Renal pelvis (tissue), 12 donors: ENCODE measurements around the gene DHRS12. TPM values are rescaled to one million over a fixed set of nuclear protein-coding genes. Genes with fewer than 3 reads are reported as not detected.

ENCODE experiments used
- DNase-seq: peaks from one replicate; pipeline ENCODE4 v3.0.0-alpha.2; 2013
- long read RNA-seq, 16 experiments: transcript quantifications; one replicate each; lab custom pipeline, GENCODE V29; 2026
- polyA plus RNA-seq, 3 donors: library from polyadenylated mRNA; unstranded; fragments of 120-200 nt; gene quantifications; one replicate each; pipeline ENCODE4 v1.2.1, GENCODE V29; 2013; ENCODE audit not compliant: insufficient read length in 3 of 3

Gene DHRS12, protein sequence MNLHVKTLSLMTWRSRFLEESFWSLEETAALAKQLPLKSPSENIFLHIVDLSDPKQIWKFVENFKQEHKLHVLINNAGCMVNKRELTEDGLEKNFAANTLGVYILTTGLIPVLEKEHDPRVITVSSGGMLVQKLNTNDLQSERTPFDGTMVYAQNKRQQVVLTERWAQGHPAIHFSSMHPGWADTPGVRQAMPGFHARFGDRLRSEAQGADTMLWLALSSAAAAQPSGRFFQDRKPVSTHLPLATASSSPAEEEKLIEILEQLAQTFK
- 10 to 100 TPM; 19.7 to 26.1 (median 20.9) TPM for polyA plus RNA-seq
- long read RNA-seq, donor 1, partial matches to known transcripts: 0 of 1 reads
- long read RNA-seq, donor 1, other reads (novel, unspliced or antisense): 0 of 1 reads
- long read RNA-seq, donor 2, partial matches to known transcripts: 0 of 2 reads
- long read RNA-seq, donor 2, other reads (novel, unspliced or antisense): 0 of 2 reads
- long read RNA-seq, donor 3, partial matches to known transcripts: 0 of 3 reads
- long read RNA-seq, donor 3, other reads (novel, unspliced or antisense): 0 of 3 reads
- long read RNA-seq, donor 4, partial matches to known transcripts: 0 of 2 reads
- long read RNA-seq, donor 4, other reads (novel, unspliced or antisense): 0 of 2 reads
- long read RNA-seq, donor 5, partial matches to known transcripts: 0 of 1 reads
- long read RNA-seq, donor 5, other reads (novel, unspliced or antisense): 0 of 1 reads
- long read RNA-seq, donor 6, partial matches to known transcripts: 0 of 4 reads
- long read RNA-seq, donor 6, other reads (novel, unspliced or antisense): 0 of 4 reads
- long read RNA-seq, donor 7, partial matches to known transcripts: 0 of 2 reads
- long read RNA-seq, donor 7, other reads (novel, unspliced or antisense): 0 of 2 reads
- long read RNA-seq, donor 8, partial matches to known transcripts: 0 of 1 reads
- long read RNA-seq, donor 8, other reads (novel, unspliced or antisense): 0 of 1 reads
- long read RNA-seq, donor 9, partial matches to known transcripts: 0 of 2 reads
- long read RNA-seq, donor 9, other reads (novel, unspliced or antisense): 0 of 2 reads
- long read RNA-seq, donor 10, partial matches to known transcripts: 0 of 4 reads
- long read RNA-seq, donor 10, other reads (novel, unspliced or antisense): 0 of 4 reads
- long read RNA-seq, donor 11, partial matches to known transcripts: 0 of 1 reads
- long read RNA-seq, donor 11, other reads (novel, unspliced or antisense): 0 of 1 reads
- long read RNA-seq, donor 12, partial matches to known transcripts: 0 of 9 reads
- long read RNA-seq, donor 12, other reads (novel, unspliced or antisense): 8 of 9 reads
- long read RNA-seq, donor 13, partial matches to known transcripts: 0 of 1 reads
- long read RNA-seq, donor 13, other reads (novel, unspliced or antisense): 0 of 1 reads
- long read RNA-seq, donor 14: 0 reads
- long read RNA-seq, donor 15: 0 reads
- long read RNA-seq, donor 16, partial matches to known transcripts: 0 of 2 reads
- long read RNA-seq, donor 16, other reads (novel, unspliced or antisense): 0 of 2 reads

- DNase-seq: peak; percentile 85
Observed at GRCh38 chr13:51803422-51804294, at the start of gene DHRS12. Gene DHRS12, minus strand, starts transcription at chr13:51804163. Its CDS starts 4,504 bp downstream, at chr13:51799659.

GRCh38 chr13:51849145-51850101, 45.5 kb upstream of the DHRS12 start:
- DNase-seq: no peak

DNA sequence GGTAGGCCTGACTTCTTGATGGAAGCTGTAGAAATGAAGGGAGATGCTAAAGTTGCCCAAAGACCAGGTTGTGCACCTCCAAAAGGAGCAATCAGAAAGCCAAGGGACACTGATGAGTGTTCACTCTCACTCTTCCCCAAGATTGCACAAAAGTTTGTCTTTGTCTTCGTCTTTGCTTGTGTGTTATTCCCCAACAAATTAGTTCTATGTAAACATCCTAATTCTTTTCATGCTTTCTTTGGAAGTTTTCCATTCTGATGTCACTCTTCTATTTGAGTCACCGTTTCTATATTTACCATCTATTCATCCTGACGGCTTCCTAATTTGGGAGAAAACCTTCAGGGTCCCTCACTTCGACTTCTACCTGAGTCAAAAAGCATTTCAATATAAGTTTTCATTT, 44.7 kb upstream of the DHRS12 start:
- DNase-seq: no peak

DNA sequence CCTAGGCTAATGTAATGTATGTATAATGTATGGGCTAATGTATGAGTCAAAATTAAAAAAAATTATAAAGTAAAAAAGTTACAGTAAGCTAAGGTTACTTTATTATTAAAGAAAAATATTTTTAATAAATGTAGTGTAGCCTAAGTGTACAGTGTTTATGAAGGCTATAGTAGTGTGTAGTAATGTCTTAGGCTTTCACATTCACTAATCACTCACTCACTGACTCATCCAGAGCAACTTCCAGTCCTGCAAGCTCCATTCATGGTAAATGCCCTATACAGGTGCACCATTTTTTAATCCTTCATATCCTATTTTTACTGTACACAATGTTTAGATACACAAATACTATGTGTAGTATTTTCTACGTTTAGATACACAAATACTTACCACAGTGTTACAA, 42.8 kb upstream of the DHRS12 start:
- no peak for DNase-seq

DNA sequence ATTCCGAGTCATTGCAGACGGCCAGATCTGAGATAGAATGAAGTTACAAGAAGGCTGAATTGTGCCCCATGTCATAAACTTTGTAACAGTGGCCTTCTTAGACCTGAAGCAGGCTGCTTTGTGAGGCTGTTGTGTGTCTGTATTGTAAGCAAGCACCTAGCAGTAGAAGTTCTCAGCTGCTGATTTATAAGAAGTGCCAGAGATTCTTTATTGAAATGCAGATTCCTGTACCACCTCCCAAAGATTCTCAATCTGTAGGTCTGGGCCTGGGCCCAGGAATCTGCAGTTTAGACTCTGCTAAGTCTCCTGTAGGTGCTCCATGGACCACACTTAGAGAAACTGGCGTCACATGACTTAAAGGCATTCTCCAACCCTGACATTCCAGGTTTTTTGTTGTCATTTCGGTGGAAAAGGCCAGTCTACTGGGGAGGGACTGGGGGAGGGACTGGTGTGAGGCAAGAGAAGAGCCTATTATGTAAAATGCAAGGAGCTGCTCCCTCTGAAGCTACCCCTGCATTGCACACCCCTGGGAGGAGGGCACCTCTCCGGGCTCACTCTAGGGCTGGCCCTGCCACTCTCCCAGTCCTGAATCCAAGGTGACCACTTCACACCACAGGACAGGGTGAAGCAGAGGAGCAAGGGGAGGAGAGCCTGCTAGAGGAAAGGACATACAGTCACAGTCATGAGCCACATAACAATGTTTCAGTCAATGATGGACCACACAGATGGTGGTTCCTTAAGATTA, 41.8 kb upstream of the DHRS12 start:
- no peak for DNase-seq

DNA sequence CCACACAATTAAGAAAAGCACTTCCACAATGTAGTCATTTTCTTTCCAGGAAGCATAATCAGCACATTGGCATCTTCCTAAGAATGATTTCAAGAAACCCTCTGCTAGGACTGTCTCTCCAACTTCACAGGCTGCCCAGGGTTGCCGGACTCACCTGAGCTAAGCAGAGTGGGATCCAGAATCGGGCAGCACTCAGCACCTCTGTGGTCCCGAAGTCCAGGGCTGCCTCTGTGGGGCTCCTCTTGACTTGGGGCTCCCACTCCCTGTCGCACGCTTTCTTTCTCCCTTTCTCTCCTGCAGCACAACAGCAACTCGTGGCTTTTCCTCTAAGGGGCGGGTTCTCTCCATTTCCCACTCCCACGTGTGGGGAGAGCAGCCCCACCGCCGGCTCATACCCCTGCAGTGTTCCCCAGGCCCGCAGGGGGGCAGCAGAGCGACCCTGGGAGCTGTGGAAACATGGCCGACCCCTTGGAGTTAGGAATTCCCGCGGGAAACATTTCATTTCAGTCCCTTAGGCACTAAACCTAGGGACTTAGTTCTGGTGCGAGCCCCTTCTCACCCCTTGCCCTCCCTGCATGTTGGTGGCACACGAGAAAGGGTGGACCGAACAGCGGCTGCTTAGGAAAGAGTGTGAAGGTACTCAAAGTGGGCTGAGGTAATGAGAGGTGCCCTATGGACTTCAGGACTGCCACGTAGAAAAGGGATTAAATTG, 41.1 kb upstream of the DHRS12 start, which contains the start of gene TMEM272:
TMEM272 (minus strand) TSS at position 316 of the 712 bp plus-strand sequence. CDS start 6,647 bp downstream, outside the sequence.
- peak; percentile 40 for DNase-seq

GRCh38 chr13:51843529-51843928, 39.6 kb upstream of the DHRS12 start:
- DNase-seq: no peak

GRCh38 chr13:51841732-51842131, 37.8 kb upstream of the DHRS12 start:
- no peak for DNase-seq

DNA sequence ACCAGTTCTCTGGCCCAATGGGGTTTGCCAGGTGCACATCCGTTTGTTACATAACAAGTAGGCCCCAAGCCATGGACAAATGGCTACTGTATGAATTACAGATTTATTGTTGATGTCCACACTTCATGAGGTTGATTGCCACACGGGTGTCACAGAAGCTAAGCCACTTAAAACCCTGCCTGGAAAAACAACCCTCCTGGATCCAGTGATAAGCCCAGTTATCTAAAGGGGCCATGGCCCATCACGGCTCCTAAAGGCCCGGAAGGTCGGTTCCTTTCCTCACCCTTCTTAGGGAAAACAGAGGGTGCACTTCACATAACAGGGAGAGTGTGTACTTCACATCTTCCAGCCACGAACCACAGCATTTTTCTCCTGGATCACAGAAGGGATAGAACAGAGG, 37.0 kb upstream of the DHRS12 start:
- no peak for DNase-seq

DNA sequence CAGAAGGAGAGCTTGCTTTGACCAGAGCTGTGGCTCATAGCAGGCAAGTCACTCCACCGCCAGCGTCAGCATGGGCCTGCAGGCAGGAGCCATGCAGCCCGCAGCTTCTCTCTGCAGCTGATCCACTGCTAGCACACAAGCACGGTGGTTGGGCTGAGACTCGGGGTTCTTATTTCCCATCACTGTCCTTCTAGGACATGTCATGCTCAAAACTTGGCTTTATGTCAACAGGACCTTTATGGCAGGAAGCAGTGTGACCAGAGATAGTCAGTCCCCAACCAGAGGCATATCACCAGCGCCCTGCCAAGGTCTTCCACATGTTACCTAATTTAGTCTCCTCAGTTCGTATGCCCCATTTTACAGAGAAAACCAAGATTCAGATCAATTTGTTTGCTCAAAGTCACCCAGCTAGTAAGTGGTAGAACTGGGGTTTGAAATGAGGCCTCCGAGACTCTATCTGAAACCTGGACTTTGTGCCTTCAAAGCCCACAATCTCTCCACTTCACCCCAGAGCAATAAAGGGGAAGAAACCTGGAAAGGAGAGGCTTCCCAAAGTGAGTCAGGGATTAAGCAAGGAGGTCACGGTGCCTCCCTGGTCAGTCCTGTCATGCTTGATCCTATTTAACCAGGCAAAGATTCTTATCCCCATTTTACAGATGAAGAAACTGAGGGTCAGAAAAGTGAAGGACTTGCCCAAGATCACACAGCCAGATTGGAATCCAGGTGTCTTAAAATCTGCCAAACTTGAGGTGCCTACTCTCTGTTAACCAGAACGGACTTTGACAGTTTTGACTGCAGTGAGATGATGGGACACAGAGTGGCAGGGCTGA, 36.0 kb upstream of the DHRS12 start:
- no peak for DNase-seq

GRCh38 chr13:51838240-51838846, 34.4 kb upstream of the DHRS12 start:
- no peak for DNase-seq

GRCh38 chr13:51837016-51837415, 33.1 kb upstream of the DHRS12 start:
- DNase-seq: no peak

GRCh38 chr13:51834581-51835171, 30.7 kb upstream of the DHRS12 start:
- DNase-seq: no peak

DNA sequence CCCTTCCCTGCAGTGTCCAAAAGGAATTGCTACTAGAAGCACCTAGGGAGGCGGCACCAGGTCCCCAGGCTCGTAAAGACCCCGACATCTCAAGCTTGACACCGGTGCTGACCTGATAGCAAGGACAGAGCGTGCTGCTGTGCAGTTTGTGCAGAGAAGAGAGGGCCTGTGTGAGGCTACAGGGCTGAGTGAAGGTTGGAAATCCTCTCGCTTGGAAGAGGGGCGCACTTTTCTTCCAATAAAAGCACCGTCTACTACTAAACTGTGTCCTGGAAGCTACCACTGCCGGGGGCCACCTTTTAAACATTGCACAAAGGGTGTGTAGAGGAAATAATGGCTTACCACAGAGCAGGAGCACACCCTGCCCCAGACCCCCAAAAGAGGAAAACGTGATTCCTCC, 30.0 kb upstream of the DHRS12 start:
- no peak for DNase-seq

DNA sequence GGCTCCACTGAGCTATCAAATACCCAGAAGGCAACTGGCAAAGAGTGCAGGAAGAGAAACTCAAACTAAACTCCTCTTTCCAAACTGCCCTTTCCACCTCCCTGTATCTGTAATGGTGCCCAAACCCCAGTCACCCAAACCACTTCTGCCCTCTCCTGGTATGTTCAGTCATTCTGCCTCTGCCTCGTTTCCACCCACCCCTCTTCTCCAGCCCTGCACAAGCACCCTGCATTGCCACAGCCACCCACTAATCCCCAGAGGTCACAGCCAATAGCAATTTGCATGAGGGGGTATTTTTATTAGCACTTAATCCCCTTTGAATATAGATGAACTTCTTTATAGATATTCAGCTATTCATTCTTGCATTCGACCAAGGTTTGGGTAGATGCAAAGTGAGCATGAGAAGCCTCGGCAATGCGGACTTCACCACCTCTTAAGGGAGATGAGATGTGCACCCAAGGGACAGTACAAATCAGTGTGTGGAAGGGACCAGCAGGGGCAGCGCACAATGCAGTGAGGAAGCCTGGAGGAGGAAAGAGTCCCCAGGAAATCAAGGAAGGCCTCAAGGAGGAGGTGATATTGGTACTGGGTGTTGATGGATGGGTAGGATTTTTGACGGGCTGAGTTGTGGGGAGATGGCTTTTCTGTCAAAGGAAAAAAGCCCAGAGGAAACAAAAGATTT, 28.6 kb upstream of the DHRS12 start:
- no peak for DNase-seq
